ENCODE data around the gene TMEM209. TPM values are rescaled to one million over a fixed set of nuclear protein-coding genes. Genes with fewer than 3 reads are reported as not detected.

TMEM209 gene
- polyA plus RNA-seq, 1 donor from 2014 or later, result 14.6 TPM

DNA sequence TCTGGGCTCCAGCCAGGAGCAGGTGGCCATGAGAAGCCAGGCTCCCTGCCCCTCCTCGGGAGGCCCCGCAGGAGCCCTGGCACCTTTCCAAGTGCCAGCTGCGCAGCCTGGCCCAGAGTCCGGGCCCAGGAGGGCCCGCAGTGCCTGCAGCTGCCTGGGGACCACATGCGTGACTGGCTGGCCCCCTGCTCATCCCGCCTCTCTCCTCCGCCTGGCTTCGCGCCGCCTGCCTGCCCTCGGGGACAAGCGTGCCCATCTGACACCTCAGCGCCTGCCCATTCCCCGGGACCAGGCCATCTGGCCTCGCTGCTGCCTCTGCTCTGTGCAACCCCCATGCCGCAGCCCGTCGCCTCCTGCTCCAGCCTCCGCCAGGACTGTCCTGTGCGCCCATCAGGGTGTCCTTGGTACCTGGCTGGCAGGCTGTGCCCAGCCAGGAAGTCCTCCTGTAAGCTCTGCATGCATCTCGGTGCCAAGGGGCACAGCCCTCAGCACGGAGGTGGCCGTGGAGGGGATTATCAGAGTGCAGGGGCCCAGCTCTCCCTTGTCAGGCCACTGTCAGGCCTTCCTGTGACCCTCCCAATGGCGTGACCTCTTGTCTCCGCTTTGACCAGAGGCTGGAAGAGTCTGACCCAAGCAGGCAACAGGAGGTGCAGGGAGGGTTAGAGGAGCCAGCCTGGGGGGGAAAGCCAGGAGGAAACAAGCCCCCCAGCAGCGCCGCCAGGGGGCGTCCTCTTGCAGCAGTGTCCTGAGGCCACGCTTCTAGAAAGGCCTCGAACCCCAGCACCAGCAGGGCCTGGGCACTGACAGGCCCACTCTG is 50.5 kb downstream of the TMEM209 start:
- TF ChIP-seq RAD21 (conservative IDR thresholded peaks at IDR 0.05) (no peak), EZH2 (IDR thresholded peaks at IDR 0.05; ENCODE audit: borderline replicate concordance, insufficient read depth, low read length, poor library complexity, severe bottlenecking) (no peak), TAF1 (IDR thresholded peaks at IDR 0.05; ENCODE audit: low read depth) (no peak), EP300 (conservative IDR thresholded peaks at IDR 0.05; ENCODE audit: poor library complexity, severe bottlenecking) (no peak), SMC3 (conservative IDR thresholded peaks at IDR 0.05; ENCODE audit: poor library complexity) (no peak), MXI1 (conservative IDR thresholded peaks at IDR 0.05; ENCODE audit: poor library complexity, severe bottlenecking) (no peak), POLR2AphosphoS5 (IDR thresholded peaks at IDR 0.05) (no peak)
- TF ChIP-seq, protein P1, sequence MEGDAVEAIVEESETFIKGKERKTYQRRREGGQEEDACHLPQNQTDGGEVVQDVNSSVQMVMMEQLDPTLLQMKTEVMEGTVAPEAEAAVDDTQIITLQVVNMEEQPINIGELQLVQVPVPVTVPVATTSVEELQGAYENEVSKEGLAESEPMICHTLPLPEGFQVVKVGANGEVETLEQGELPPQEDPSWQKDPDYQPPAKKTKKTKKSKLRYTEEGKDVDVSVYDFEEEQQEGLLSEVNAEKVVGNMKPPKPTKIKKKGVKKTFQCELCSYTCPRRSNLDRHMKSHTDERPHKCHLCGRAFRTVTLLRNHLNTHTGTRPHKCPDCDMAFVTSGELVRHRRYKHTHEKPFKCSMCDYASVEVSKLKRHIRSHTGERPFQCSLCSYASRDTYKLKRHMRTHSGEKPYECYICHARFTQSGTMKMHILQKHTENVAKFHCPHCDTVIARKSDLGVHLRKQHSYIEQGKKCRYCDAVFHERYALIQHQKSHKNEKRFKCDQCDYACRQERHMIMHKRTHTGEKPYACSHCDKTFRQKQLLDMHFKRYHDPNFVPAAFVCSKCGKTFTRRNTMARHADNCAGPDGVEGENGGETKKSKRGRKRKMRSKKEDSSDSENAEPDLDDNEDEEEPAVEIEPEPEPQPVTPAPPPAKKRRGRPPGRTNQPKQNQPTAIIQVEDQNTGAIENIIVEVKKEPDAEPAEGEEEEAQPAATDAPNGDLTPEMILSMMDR (IDR thresholded peaks at IDR 0.05; ENCODE audit: poor library complexity, severe bottlenecking), result no peak
- TF ChIP-seq, protein P2, sequence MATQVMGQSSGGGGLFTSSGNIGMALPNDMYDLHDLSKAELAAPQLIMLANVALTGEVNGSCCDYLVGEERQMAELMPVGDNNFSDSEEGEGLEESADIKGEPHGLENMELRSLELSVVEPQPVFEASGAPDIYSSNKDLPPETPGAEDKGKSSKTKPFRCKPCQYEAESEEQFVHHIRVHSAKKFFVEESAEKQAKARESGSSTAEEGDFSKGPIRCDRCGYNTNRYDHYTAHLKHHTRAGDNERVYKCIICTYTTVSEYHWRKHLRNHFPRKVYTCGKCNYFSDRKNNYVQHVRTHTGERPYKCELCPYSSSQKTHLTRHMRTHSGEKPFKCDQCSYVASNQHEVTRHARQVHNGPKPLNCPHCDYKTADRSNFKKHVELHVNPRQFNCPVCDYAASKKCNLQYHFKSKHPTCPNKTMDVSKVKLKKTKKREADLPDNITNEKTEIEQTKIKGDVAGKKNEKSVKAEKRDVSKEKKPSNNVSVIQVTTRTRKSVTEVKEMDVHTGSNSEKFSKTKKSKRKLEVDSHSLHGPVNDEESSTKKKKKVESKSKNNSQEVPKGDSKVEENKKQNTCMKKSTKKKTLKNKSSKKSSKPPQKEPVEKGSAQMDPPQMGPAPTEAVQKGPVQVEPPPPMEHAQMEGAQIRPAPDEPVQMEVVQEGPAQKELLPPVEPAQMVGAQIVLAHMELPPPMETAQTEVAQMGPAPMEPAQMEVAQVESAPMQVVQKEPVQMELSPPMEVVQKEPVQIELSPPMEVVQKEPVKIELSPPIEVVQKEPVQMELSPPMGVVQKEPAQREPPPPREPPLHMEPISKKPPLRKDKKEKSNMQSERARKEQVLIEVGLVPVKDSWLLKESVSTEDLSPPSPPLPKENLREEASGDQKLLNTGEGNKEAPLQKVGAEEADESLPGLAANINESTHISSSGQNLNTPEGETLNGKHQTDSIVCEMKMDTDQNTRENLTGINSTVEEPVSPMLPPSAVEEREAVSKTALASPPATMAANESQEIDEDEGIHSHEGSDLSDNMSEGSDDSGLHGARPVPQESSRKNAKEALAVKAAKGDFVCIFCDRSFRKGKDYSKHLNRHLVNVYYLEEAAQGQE (IDR thresholded peaks at IDR 0.05; ENCODE audit: borderline replicate concordance), result no peak
- Histone ChIP-seq H3K79me2 (replicated peaks; ENCODE audit: insufficient read depth, low read length) (no peaks in the 10 kb centered on the region), H3K9me2 (ENCODE audit: insufficient read depth, low read length) (no peaks in the 10 kb centered on the region), H3K4me2 (ENCODE audit: low read length) (no peak overlapping the region), H3K27me3 (ENCODE audit: insufficient read depth, low read depth, low read length) (no peaks in the 10 kb centered on the region), H3F3A (ENCODE audit: insufficient read depth, low read length, poor library complexity, severe bottlenecking) (no peaks in the 10 kb centered on the region), H3K36me3 (ENCODE audit: insufficient read depth, low read length) (no peaks in the 10 kb centered on the region), H3K9me3 (ENCODE audit: low read length) (no peaks in the 10 kb centered on the region), H4K20me1 (ENCODE audit: insufficient read depth) (no peaks in the 10 kb centered on the region), H3K4me3 (ENCODE audit: low read length) (no peak overlapping the region), H3K9ac (ENCODE audit: low read length) (no peak overlapping the region), H3K27ac (ENCODE audit: low read length) (no peak overlapping the region), H2AFZ (ENCODE audit: low read depth, low read length) (no peak overlapping the region)

DNA sequence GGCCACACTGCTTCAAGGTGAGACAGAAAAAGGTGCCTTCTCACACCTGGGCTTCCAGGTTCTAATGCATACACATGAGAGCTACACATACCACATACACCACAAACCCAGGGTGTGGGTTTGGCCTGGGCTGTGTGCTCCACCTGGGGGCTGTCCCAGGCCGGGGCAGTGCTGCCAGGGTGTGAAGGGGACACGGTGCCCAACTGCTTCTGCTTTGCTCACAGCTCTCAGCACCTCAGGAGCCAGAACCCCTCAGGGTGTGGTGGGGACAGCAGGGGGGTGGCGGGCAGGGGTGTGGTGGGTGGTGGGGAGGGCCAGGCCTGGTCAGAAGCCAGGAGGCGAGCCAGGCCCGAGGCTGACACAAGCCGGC is 51.1 kb downstream of the TMEM209 start:
- Histone ChIP-seq H3K36me3 (ENCODE audit: insufficient read depth, low read length) (no peaks in the 10 kb centered on the region), H3K27ac (ENCODE audit: low read length) (no peak overlapping the region)

More for the DNA sequence above, 51.1 kb downstream of the TMEM209 start:
- no peaks in the 10 kb centered on the region for H4K20me1 ChIP-seq (ENCODE audit: insufficient read depth)
- no peaks in the 10 kb centered on the region for H3F3A ChIP-seq (ENCODE audit: insufficient read depth, low read length, poor library complexity, severe bottlenecking)
- no peak for TF ChIP-seq EZH2 (IDR thresholded peaks at IDR 0.05; ENCODE audit: borderline replicate concordance, insufficient read depth, low read length, poor library complexity, severe bottlenecking)
- TF ChIP-seq, protein P1 (IDR thresholded peaks at IDR 0.05; ENCODE audit: poor library complexity, severe bottlenecking), result no peak
- TF ChIP-seq TAF1 (IDR thresholded peaks at IDR 0.05; ENCODE audit: low read depth), result no peak
- no peaks in the 10 kb centered on the region for H3K9me2 ChIP-seq (ENCODE audit: insufficient read depth, low read length)
- H3K9ac ChIP-seq (ENCODE audit: low read length), result no peak overlapping the region
- H3K9me3 ChIP-seq (ENCODE audit: low read length), result no peaks in the 10 kb centered on the region
- no peak overlapping the region for H2AFZ ChIP-seq (ENCODE audit: low read depth, low read length)
- H3K79me2 ChIP-seq (replicated peaks; ENCODE audit: insufficient read depth, low read length), result no peaks in the 10 kb centered on the region
- H3K4me3 ChIP-seq (ENCODE audit: low read length), result no peak overlapping the region
- H3K27me3 ChIP-seq (ENCODE audit: insufficient read depth, low read depth, low read length), result no peaks in the 10 kb centered on the region
- H3K4me2 ChIP-seq (ENCODE audit: low read length), result no peak overlapping the region
